Epithelial cell of esophagus (primary cell): ENCODE data around the gene EFR3B.

ENCODE experiments used
- DNase-seq: peaks from one replicate; pipeline ENCODE4 v3.0.0; 2010; ENCODE audit warnings: low read depth
- H3K4me3 ChIP-seq: 2 replicates; pipeline ENCODE4 v1.5.1; 2011; ENCODE audit warnings: mild to moderate bottlenecking, low read length, control low read depth
- TF ChIP-seq, protein P1 (sequence below): IDR thresholded peaks from 2 replicates; pipeline ENCODE4 v1.5.1; 2011; ENCODE audit warnings: low read depth, mild to moderate bottlenecking, low read length, control low read depth, inconsistent platforms; ENCODE audit not compliant: insufficient read depth; ENCODE audit errors: missing control alignments

Gene EFR3B

DNA sequence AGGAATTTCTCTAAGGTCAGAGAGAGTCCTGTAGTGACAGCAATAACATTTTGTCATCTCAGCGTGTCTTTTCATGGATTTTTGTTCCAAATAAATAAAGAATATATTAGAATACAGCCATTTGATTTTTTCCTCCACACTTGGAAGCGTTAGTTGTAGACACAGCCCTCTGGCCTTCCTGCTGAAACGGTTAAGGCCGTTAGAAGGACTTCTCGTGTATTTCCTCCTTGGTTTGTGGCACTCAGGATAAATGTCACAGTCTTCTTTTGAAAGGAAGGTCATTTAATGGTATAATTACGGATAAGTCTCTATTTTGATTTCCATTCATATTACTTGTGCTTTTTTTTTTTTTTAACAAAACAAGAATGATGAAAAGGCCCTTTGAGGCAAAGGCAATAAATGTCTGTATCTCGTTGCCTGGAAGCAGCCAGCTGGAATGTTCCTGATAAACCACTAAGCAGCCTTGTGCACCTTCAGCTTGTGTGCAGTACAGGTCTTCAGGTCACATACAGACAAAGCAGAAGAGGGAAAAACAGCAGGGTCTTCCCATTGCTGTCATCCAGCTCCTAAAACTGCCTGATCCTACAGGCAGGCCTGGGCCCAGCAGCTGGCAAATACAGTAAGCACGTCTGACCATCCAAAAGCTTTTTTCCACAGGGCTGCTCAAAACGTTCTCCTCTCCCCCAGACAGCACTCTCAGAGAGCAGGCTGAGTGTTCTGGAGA is 14.4 kb downstream of the EFR3B start:
- TF ChIP-seq, protein P1, sequence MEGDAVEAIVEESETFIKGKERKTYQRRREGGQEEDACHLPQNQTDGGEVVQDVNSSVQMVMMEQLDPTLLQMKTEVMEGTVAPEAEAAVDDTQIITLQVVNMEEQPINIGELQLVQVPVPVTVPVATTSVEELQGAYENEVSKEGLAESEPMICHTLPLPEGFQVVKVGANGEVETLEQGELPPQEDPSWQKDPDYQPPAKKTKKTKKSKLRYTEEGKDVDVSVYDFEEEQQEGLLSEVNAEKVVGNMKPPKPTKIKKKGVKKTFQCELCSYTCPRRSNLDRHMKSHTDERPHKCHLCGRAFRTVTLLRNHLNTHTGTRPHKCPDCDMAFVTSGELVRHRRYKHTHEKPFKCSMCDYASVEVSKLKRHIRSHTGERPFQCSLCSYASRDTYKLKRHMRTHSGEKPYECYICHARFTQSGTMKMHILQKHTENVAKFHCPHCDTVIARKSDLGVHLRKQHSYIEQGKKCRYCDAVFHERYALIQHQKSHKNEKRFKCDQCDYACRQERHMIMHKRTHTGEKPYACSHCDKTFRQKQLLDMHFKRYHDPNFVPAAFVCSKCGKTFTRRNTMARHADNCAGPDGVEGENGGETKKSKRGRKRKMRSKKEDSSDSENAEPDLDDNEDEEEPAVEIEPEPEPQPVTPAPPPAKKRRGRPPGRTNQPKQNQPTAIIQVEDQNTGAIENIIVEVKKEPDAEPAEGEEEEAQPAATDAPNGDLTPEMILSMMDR, result no peak
- H3K4me3 ChIP-seq, result no peak overlapping the region
- DNase-seq, result no peak

DNA sequence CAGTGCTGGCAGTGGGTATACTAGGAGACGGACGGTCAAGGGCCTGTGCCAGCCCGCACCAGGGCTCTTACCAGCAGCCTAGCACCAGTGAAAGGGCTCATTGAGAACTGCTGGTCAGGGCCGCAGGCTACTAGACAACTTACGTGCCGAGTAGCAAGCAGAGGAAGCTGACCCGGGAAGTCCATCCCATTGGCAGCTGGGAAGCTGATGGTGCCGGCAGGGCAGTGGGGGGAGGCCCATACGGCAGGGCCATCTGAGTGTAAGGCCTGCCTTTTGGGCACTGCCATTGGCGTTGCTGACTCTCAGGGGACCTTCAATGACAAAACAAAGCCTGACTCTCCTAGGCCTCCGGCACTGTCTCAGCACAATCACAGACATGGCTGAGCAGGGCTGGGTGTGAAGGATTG is 20.6 kb downstream of the EFR3B start:
- no peak overlapping the region for H3K4me3 ChIP-seq
- no peak for DNase-seq
- TF ChIP-seq, protein P1, result no peak

DNA sequence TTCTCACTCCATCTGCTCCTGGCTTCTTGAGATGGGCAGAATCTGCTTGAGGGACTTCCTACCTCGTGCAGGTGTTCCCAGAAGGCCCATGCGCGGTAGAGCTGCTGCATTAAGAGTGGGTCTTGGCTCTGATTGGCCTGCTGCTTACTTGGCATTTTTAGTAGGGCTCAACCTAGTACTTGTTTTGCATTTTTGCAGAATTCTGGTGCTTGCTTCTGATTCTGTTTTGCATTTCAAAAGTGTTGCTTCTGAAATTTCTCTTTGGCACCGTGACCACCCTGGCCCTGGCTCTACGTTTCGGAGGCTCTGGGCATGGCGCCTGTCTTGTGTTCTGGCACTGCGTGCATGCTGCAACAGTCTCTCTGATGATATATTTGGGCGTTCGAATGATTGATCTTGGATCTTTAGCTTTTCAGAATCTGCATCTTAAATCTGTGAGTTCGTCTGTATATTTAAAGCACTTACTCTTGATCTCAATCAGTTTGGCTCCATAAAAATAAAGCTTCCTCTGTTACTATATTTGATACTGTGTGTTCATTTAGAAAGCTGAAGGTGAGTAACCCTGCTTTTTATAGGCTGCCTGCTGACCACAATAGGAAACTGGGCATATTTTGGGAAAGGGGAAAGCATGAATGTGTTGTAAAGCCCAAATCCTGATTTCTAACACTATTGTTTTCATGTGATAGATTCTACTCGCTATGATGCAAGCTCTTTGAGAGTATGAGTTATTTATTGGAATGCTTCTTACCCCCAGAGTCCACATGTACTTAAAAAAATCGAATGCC is 22.2 kb downstream of the EFR3B start:
- no peak overlapping the region for H3K4me3 ChIP-seq
- DNase-seq, result no peak
- TF ChIP-seq, protein P1, result no peak

DNA sequence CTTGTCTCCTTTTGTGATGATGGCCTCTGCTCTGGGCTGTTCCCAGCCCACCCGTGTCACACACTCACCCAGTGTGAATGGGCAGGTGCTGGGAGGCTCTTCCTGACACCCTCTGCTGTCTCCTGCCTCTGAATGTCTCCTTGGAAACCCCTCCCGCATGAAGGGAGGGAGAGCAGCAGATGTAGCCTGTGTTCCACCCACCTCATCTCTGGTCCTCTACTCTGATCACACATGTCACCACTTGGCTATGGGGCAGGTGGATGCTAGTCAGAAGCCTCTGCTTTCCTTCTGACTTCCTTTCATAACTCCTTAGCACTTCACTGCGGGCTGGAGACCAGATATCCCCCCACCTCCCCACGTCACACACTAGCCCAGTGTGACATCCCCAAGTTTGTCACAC is 23.9 kb downstream of the EFR3B start:
- no peak overlapping the region for H3K4me3 ChIP-seq
- DNase-seq, result no peak
- TF ChIP-seq, protein P1, result no peak

DNA sequence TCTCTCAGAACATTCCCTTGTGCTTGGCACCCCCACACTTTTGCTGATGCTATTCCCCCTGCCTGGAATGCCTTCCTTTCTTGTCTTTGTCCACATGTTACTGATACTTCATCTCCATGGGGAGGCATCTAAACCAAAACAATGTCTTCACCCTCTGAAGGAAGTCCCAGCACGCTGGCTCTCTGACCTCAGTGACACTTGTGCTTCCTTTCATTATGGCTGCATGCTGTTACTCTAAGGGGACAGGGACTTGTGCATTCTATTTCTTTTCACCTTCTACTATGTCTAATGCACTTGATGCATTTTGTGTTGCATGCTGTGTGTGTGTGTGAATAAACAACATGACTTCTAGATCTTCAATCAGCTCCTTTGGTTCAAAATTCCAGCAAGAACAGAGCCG is 24.6 kb downstream of the EFR3B start:
- TF ChIP-seq, protein P1, result no peak
- H3K4me3 ChIP-seq, result no peak overlapping the region
- no peak for DNase-seq

DNA sequence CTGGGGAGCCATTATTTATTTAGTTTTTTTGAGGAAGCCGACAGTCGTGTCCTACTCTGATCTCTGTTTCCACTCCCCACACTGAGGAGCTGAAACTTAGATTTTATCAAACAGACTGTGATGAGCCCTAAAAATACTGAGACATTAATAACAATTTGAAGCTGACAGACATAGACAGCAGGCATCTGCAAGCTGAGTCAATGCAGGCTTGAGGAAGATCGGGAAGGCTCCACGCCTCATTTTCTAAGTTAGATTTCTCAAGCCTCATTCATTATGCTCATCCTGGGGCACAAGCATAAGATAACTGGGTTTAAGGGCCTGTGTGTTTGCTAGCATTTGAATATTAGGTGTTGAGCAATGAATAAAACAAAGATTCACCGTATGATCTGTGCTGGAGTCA is 26.3 kb downstream of the EFR3B start:
- H3K4me3 ChIP-seq, result no peak overlapping the region
- TF ChIP-seq, protein P1, result no peak
- no peak for DNase-seq
